Keratinocyte (primary cell): ENCODE measurements around the gene C8B. TPM values are rescaled to one million over a fixed set of nuclear protein-coding genes. Genes with fewer than 3 reads are reported as not detected.

Source experiments
- DNase-seq: peaks from one replicate; pipeline ENCODE4 v3.0.0-alpha.2; 2011; ENCODE audit warnings: low read depth, missing footprints, low spot score
- FAIRE-seq: peaks from 2 replicates; lab custom pipeline; 2011; peaks lifted over from hg19 to GRCh38; lab: Jason Lieb, UNC
- H2AFZ ChIP-seq: 2 replicates; pipeline ENCODE4 v1.6.0; 2012; ENCODE audit warnings: low read length, control low read depth, inconsistent platforms; ENCODE audit not compliant: control insufficient read depth
- H3K27ac ChIP-seq: 2 replicates; pipeline ENCODE4 v1.5.1; 2011; ENCODE audit warnings: low read length; ENCODE audit not compliant: control insufficient read depth, insufficient read depth
- H3K27me3 ChIP-seq: 3 replicates; pipeline ENCODE4 v1.6.0; 2011; ENCODE audit warnings: low read length; ENCODE audit not compliant: control insufficient read depth, insufficient read depth; ENCODE audit errors: extremely low read depth
- H3K36me3 ChIP-seq, 2 experiments: 2 replicates in 1 of 2; 3 replicates in 1 of 2; pipeline ENCODE4 v1.5.1; 2011; ENCODE audit warnings: low read length in 2 of 2, mild to moderate bottlenecking in 1 of 2; ENCODE audit not compliant: control insufficient read depth in 2 of 2, insufficient read depth in 2 of 2; ENCODE audit errors: extremely low read depth in 1 of 2
- H3K4me1 ChIP-seq: 3 replicates; pipeline ENCODE4 v1.5.1; 2011; ENCODE audit warnings: low read length; ENCODE audit not compliant: control insufficient read depth, insufficient read depth; ENCODE audit errors: extremely low read depth
- H3K4me2 ChIP-seq: 3 replicates; pipeline ENCODE4 v1.6.0; 2011; ENCODE audit warnings: low read depth, low read length; ENCODE audit not compliant: control insufficient read depth, insufficient read depth; ENCODE audit errors: extremely low read depth
- H3K4me3 ChIP-seq, 3 experiments: fragments of 200-600 bp in 1 of 3; sonication (generic) in 1 of 3; 2 replicates in 2 of 3; 3 replicates in 1 of 3; pipeline ENCODE4 v1.5.1; 2011 to 2016; ENCODE audit warnings: low read length in 3 of 3, mild to moderate bottlenecking in 3 of 3, control low read depth in 2 of 3, inconsistent platforms in 1 of 3, low read depth in 1 of 3, mixed read lengths in 1 of 3, mixed run types in 1 of 3, moderate library complexity in 1 of 3; ENCODE audit not compliant: control insufficient read depth in 2 of 3, insufficient read depth in 2 of 3; ENCODE audit errors: extremely low read depth in 1 of 3
- H3K79me2 ChIP-seq: 2 replicates; pipeline ENCODE4 v1.6.0; 2012; ENCODE audit warnings: low read length; ENCODE audit not compliant: control insufficient read depth, insufficient read depth
- H3K9ac ChIP-seq: 3 replicates; pipeline ENCODE4 v1.6.0; 2011; ENCODE audit warnings: low read length; ENCODE audit not compliant: control insufficient read depth, insufficient read depth; ENCODE audit errors: extremely low read depth
- H3K9me1 ChIP-seq: 3 replicates; pipeline ENCODE4 v1.6.0; 2011; ENCODE audit warnings: low read length; ENCODE audit not compliant: control insufficient read depth, insufficient read depth; ENCODE audit errors: extremely low read depth
- H3K9me3 ChIP-seq: 2 replicates; pipeline ENCODE4 v1.5.1; 2012; ENCODE audit warnings: low read depth, low read length; ENCODE audit not compliant: control insufficient read depth
- H4K20me1 ChIP-seq: 3 replicates; pipeline ENCODE4 v1.6.0; 2011; ENCODE audit warnings: low read length; ENCODE audit not compliant: control insufficient read depth, insufficient read depth; ENCODE audit errors: extremely low read depth
- CTCF ChIP-seq, 3 experiments: IDR thresholded peaks in 1 of 3; conservative IDR thresholded peaks in 1 of 3; optimal IDR thresholded peaks in 1 of 3; 2 replicates in 2 of 3; 3 replicates in 1 of 3; pipeline versions ENCODE3 to v1.5.1; 2011; ENCODE audit warnings: low read length in 3 of 3, mild to moderate bottlenecking in 3 of 3, moderate library complexity in 2 of 3, control low read depth in 1 of 3, inconsistent platforms in 1 of 3; ENCODE audit not compliant: insufficient read depth in 2 of 3; ENCODE audit errors: extremely low read depth in 1 of 3
- EZH2 ChIP-seq: IDR thresholded peaks from one replicate; pipeline ENCODE4 v1.6.1; 2012; ENCODE audit warnings: inconsistent platforms, mild to moderate bottlenecking, low read length, moderate library complexity
- dilution Hi-C: fragments of 300-500 bp; cut with MboI; formaldehyde crosslinking; loops from one replicate; pipeline ENCODE4 v1.7.0; 2020; ENCODE audit warnings: low sequenced_read_pairs; ENCODE audit not compliant: extremely low pct_ligation_motif_present
- polyA plus RNA-seq, 5 experiments: library from polyadenylated mRNA; depleted of rRNA in 3 of 5; stranded (reverse) in 3 of 5; stranded (forward) in 1 of 5; unstranded in 1 of 5; fragments of >200 nt; gene quantifications; 1 replicate in 1 of 5; 2 replicates in 3 of 5; 3 replicates in 1 of 5; pipeline versions ENCODE4 v1.2.1 to v1.2.3, GENCODE V29; 2011 to 2012; ENCODE audit warnings: missing spikeins in 2 of 5, low read depth in 1 of 5, low replicate concordance in 1 of 5

C8B gene
- polyA plus RNA-seq, 1 donor (not counting 4 experiments of a cell fraction or from before 2014, with no cell fraction given) = 0.04 TPM

- Histone ChIP-seq H3K36me3 (no peaks in the 10 kb centered on the region), H3K27me3 (no peaks in the 10 kb centered on the region), H3K9me3 (no peaks in the 10 kb centered on the region), H3K9ac (no peak overlapping the region), H3K79me2 (no peaks in the 10 kb centered on the region), H3K4me2 (no peak overlapping the region), H3K27ac (no peak overlapping the region), H3K9me1 (no peaks in the 10 kb centered on the region), H4K20me1 (no peaks in the 10 kb centered on the region), H3K4me3 (no peak overlapping the region), H3K4me1 (no peaks in the 10 kb centered on the region), H2AFZ (no peak overlapping the region)
- no peak for TF ChIP-seq CTCF (optimal IDR thresholded peaks at IDR 0.05 in 1 of 3, IDR thresholded peaks at IDR 0.05 in 1 of 3, conservative IDR thresholded peaks at IDR 0.05 in 1 of 3; ENCODE audit: extremely low read depth in 1 of 3, insufficient read depth in 2 of 3, low read length in 3 of 3)
- no peak for TF ChIP-seq EZH2
- DNase-seq (no peak), FAIRE-seq (no peak)
- dilution Hi-C loops = no loop called here
Measured at GRCh38 chr1:56995414-56996100, 29.7 kb upstream of the C8B start.

GRCh38 chr1:56993475-56993874 lies 27.7 kb upstream of the C8B start:
- DNase-seq (no peak), FAIRE-seq (no peak)
- Histone ChIP-seq H3K9me3 (no peaks in the 10 kb centered on the region), H4K20me1 (no peaks in the 10 kb centered on the region), H3K4me1 (no peaks in the 10 kb centered on the region), H3K9ac (no peak overlapping the region), H3K4me3 (no peak overlapping the region), H3K36me3 (no peaks in the 10 kb centered on the region), H2AFZ (no peak overlapping the region), H3K4me2 (no peak overlapping the region), H3K27me3 (no peaks in the 10 kb centered on the region), H3K27ac (no peak overlapping the region), H3K79me2 (no peaks in the 10 kb centered on the region), H3K9me1 (no peaks in the 10 kb centered on the region)
- dilution Hi-C loops = no loop called here
- no peak for TF ChIP-seq EZH2
- TF ChIP-seq CTCF (optimal IDR thresholded peaks at IDR 0.05 in 1 of 3, IDR thresholded peaks at IDR 0.05 in 1 of 3, conservative IDR thresholded peaks at IDR 0.05 in 1 of 3; ENCODE audit: extremely low read depth in 1 of 3, insufficient read depth in 2 of 3, low read length in 3 of 3) = no peak
